ENCODE data around the gene CDKAL1.

Gene CDKAL1

DNA sequence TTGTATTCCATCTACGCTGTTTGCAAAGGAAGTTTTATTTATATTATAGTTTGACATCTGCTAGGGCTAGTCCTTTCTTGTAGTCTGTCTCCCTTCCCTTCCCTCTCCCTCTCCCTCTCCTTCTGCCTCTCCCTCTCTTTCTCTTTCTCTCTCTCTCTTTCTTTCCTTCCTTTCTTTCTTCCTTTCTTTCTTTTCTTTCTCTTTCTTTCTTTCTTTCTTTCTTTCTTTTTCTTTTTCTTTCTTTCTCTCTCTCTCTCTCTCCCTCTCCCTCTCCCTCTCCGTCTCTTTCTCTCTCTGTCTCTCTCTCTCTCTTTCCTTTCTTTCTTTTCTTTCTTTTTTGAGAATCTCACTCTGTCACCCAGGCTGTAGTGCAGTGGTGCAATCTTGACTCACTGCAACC, 137.8 kb downstream of the CDKAL1 start:
- Histone ChIP-seq H4K20me1 (ENCODE audit: insufficient read depth) (no peaks in the 10 kb centered on the region), H3K9ac (no peak overlapping the region), H3K27ac (no peak overlapping the region), H3K79me2 (ENCODE audit: insufficient read depth, low read depth) (no peaks in the 10 kb centered on the region), H3K36me3 (ENCODE audit: insufficient read depth) (no peaks in the 10 kb centered on the region), H3K4me1 (ENCODE audit: low read depth, poor library complexity, severe bottlenecking) (no peaks in the 10 kb centered on the region), H3K4me3 (IDR thresholded peaks at IDR 0.05; ENCODE audit: insufficient read depth, low read depth, low read length) (no peak overlapping the region), H3K27me3 (ENCODE audit: insufficient read depth, low read depth) (no peaks in the 10 kb centered on the region), H3K4me2 (no peak overlapping the region), H2AFZ (ENCODE audit: low read depth) (no peak overlapping the region)
- TF ChIP-seq, protein P1, sequence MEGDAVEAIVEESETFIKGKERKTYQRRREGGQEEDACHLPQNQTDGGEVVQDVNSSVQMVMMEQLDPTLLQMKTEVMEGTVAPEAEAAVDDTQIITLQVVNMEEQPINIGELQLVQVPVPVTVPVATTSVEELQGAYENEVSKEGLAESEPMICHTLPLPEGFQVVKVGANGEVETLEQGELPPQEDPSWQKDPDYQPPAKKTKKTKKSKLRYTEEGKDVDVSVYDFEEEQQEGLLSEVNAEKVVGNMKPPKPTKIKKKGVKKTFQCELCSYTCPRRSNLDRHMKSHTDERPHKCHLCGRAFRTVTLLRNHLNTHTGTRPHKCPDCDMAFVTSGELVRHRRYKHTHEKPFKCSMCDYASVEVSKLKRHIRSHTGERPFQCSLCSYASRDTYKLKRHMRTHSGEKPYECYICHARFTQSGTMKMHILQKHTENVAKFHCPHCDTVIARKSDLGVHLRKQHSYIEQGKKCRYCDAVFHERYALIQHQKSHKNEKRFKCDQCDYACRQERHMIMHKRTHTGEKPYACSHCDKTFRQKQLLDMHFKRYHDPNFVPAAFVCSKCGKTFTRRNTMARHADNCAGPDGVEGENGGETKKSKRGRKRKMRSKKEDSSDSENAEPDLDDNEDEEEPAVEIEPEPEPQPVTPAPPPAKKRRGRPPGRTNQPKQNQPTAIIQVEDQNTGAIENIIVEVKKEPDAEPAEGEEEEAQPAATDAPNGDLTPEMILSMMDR (conservative IDR thresholded peaks at IDR 0.05; ENCODE audit: low read depth, low read length): no peak

DNA sequence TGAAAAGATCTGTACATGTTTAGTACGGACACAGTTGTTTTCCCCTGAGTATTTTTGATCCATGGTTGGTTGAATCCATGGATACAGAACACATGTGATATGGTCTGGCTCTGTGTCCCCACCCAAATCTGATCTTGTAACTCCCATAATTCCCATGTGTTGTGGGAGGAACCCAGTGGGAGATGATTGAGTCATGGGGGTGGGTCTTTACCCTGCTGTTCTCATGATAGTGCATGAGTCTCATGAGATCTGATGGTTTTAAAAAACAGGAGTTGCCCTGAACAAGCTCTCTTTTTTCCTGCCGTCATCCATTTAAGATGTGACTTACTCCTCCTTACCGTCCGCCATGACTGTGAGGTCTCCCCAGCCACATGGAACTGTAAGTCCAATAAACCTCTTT, 139.2 kb downstream of the CDKAL1 start:
- Histone ChIP-seq H3K4me3 (IDR thresholded peaks at IDR 0.05; ENCODE audit: insufficient read depth, low read depth, low read length) (no peak overlapping the region), H3K4me2 (no peak overlapping the region), H3K27me3 (ENCODE audit: insufficient read depth, low read depth) (no peaks in the 10 kb centered on the region), H3K79me2 (ENCODE audit: insufficient read depth, low read depth) (no peaks in the 10 kb centered on the region), H3K36me3 (ENCODE audit: insufficient read depth) (no peaks in the 10 kb centered on the region), H3K9ac (no peak overlapping the region), H3K4me1 (ENCODE audit: low read depth, poor library complexity, severe bottlenecking) (no peaks in the 10 kb centered on the region), H3K27ac (no peak overlapping the region), H4K20me1 (ENCODE audit: insufficient read depth) (no peaks in the 10 kb centered on the region), H2AFZ (ENCODE audit: low read depth) (no peak overlapping the region)
- TF ChIP-seq, protein P1 (conservative IDR thresholded peaks at IDR 0.05; ENCODE audit: low read depth, low read length): no peak

DNA sequence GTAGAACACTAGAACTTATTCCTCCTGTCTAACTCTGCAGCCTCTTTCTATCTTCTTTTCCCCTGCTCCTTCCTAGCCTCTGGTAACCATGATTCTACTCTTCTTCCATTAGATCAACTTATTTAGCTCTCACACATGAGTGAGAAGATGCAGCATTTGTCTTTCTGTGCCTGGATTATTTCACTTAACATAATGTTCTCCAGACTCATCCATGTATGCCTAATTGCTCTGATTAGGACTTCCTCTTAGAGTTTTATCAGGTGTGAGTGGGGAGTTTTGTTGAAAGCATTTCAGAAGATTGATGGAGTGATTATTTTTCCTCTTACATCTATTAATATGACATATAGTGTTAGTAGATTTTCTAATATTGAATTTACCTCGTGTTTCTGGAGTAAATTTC, 140.4 kb downstream of the CDKAL1 start:
- Histone ChIP-seq H3K36me3 (ENCODE audit: insufficient read depth) (no peaks in the 10 kb centered on the region), H3K9ac (no peak overlapping the region), H2AFZ (ENCODE audit: low read depth) (no peak overlapping the region), H3K27ac (no peak overlapping the region), H3K4me1 (ENCODE audit: low read depth, poor library complexity, severe bottlenecking) (no peaks in the 10 kb centered on the region), H3K79me2 (ENCODE audit: insufficient read depth, low read depth) (no peaks in the 10 kb centered on the region), H3K27me3 (ENCODE audit: insufficient read depth, low read depth) (no peaks in the 10 kb centered on the region), H3K4me3 (IDR thresholded peaks at IDR 0.05; ENCODE audit: insufficient read depth, low read depth, low read length) (no peak overlapping the region), H3K4me2 (no peak overlapping the region), H4K20me1 (ENCODE audit: insufficient read depth) (no peaks in the 10 kb centered on the region)
- TF ChIP-seq, protein P1 (conservative IDR thresholded peaks at IDR 0.05; ENCODE audit: low read depth, low read length): no peak

DNA sequence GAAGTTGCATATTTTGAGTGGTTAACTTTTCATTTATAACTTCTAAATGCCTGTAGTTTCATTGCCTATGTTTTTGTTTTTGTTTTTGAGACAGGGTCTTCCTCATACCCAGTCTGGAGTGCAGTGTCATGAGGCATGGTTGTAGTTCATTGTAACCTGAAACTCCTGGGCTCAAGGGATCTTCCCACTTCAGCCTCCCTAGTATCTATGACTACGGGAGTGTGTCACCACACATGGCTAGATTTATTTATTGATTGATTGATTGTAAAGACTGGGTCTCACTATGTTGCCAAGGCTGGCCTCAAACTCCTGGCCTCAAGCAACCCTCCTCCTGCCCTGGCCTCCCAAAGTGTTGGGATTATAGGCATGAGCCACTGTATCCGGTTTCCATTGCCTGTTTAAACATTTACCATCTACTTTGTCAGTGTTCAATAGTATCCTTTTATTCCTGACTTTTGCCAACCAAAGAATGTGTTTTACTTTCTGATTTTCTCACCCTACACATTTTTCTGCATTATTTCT, 144.6 kb downstream of the CDKAL1 start:
- TF ChIP-seq, protein P1 (conservative IDR thresholded peaks at IDR 0.05; ENCODE audit: low read depth, low read length): no peak
- Histone ChIP-seq H3K36me3 (ENCODE audit: insufficient read depth) (no peaks in the 10 kb centered on the region), H3K79me2 (ENCODE audit: insufficient read depth, low read depth) (no peaks in the 10 kb centered on the region; the same call in 1 of the 2 replicates), H2AFZ (ENCODE audit: low read depth) (no peak overlapping the region), H3K4me1 (ENCODE audit: low read depth, poor library complexity, severe bottlenecking) (peaks cover 19% of the 10 kb centered on the region), H3K4me2 (no peak overlapping the region), H3K9ac (no peak overlapping the region), H3K4me3 (IDR thresholded peaks at IDR 0.05; ENCODE audit: insufficient read depth, low read depth, low read length) (no peak overlapping the region), H3K27ac (no peak overlapping the region), H3K27me3 (ENCODE audit: insufficient read depth, low read depth) (no peaks in the 10 kb centered on the region), H4K20me1 (ENCODE audit: insufficient read depth) (no peaks in the 10 kb centered on the region)
